Stimulated activated CD8-positive, alpha-beta memory T cell treated with anti-CD3 and anti-CD28 coated beads, Interleukin-15, amount 100 ng/mL, for 24 hours (primary cell): Measurements from ENCODE around the gene XRN1.
"Not testable (repeated sequence)": the region's sequence is repeated elsewhere in the genome, so short reads cannot be mapped to it uniquely, and the experiment has no call there.

Source experiments
- DNase-seq: peaks from one replicate; pipeline ENCODE4 v3.0.0-alpha.2; 2020; ENCODE audit warnings: low read depth

XRN1 gene

DNA sequence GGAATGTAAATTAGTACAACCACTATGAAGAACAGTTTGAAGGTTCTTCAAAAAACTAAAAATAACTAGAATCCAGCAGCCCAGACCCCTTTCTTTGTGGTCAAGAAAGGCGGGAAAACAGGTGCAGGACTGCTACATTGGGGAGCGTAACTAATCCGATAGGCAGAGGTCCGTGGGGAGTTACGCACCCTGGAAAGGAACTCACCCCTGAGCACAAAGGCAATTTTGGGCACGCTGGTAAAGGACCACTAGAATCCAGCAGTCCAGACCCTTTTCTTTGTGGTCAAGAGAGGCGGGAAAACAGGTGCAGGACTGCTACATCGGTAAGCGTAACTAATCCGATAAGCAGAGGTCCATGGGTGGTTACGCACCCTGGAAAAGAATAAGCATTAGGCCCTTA, 9.7 kb downstream of the XRN1 start:
- not testable (repeated sequence) for DNase-seq

DNA sequence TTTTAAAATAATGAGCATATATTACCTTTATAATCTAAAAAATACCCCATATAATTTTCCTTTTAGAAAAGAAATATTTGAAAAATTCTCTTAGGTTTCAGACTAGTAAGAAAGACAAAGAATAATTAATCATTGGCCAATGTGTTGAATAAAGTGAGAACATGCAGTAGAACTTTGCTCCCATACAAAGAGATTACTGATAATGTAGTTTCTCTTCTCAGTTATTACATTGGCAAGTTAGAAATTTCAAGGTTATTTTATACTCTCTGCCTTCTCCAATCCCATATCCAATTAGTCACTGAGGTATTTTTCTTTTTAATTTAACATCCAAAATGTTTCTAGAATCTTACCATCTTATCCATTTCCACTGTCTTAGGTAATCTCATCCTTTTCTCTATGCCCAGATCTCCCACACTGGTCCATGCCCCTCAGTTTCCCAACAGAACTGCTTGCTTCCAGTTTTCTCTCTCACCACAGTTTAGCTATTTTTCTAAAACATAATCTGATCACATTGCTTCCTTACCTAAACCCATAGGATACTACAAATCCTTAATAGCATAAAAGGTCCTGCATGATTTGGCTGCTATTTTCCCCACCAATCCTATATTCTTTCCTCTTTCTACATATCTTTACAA, 10.8 kb downstream of the XRN1 start:
- DNase-seq: no peak

DNA sequence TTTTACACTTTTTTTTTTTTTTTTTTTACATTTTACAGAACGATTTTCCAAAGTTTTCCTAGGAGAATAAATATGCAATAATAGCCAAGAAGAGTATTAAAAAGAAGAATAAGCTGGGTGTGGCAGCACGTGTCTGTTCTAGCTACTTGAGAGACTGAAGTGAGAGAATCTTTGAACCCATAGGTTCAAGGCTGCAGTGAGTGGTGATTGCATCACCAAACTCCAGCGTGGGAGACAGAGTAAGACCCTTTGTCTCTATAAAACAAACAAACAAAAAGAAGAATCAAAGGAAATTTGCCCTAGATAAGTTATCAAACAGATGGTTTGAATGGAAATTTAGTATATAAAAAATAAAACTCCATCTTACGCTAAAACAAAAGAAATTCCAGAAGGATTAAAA, 13.3 kb downstream of the XRN1 start:
- no peak for DNase-seq

DNA sequence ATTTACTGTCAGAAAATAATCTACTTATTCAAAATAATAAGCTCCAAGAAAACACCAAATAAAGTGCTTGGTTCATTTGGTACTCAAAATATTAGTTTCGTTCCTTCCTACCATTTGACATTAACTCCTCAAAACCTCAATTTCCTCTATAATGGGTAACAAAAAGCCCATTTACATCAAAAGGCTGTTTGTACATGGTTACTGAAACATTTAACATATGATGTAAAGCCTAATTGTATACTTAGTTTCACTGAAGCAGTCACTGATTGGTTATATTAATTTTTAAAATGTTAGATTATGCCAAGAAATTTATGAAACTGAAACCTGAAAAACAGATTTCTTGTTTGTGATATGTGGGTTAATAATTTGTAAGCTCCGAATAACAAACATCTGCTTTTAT, 14.7 kb downstream of the XRN1 start:
- no peak for DNase-seq

DNA sequence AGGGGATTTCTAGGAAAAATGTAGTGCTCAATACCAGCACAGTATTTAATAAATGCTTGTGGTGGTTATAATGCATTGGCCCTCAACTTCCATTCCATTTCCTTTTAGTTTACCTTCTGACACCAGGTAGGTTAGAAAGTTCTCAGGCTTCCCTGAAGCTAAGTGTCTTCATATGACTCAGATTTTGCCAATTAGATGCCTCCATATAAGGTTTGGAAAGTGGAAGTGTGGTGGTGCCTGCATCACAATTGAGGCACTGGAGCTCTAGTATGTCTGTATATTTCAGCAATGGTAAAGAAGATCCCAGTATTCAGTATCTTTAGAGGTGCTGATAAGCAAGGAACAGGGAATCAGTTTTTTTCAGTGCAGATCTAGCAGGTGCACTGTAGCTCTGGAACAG, 18.3 kb downstream of the XRN1 start:
- DNase-seq: no peak

GRCh38 chr3:142424754-142425153, 23.1 kb downstream of the XRN1 start:
- DNase-seq: no peak

- no peak for DNase-seq
Measured at GRCh38 chr3:142418926-142419592, 28.8 kb downstream of the XRN1 start.

GRCh38 chr3:142417302-142417701, 30.5 kb downstream of the XRN1 start:
- DNase-seq: no peak

DNA sequence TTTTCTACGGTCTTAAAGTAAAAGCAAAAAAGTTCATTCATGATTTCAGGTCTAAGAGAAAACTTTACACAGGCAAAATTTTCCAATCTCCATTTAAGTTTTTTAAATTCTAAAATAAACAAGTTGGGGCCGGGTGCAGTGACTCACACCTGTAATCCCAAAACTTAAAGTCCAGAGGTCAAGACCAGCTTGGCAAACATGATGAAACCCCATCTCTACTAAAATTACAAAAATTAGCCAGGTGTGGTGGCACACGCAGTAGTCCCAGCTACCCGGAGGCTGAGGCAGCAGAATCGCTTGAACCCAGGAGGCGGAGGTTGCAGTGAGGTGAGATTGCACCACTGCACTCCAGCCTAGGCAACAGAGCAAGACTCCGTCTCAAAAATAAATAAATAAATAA, 47.3 kb downstream of the XRN1 start:
- DNase-seq: not testable (repeated sequence)

- DNase-seq: no peak
Measured at GRCh38 chr3:142394921-142395622, 52.8 kb downstream of the XRN1 start.

GRCh38 chr3:142385078-142385477, 62.8 kb downstream of the XRN1 start:
- no peak for DNase-seq

DNA sequence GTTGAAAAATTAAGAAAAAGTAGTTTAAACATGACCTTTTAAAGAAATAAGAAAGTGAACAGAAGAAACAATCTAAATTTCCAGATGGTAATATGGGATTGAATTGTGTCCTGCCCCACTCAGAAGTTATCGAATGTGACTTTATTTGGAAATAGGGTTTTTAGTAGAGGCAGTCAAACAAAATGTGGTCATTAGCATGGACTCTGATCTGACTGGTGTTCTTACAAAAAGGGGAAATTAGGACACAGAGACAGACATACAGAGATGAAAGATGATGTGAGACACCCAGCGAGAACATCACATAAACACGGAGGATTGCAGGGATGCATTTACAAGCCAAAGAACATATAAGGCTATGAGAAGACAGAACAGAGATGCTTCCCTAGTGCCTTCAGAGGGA, 73.2 kb downstream of the XRN1 start:
- no peak for DNase-seq

GRCh38 chr3:142369576-142369975, 78.3 kb downstream of the XRN1 start:
- not testable (repeated sequence) for DNase-seq

DNA sequence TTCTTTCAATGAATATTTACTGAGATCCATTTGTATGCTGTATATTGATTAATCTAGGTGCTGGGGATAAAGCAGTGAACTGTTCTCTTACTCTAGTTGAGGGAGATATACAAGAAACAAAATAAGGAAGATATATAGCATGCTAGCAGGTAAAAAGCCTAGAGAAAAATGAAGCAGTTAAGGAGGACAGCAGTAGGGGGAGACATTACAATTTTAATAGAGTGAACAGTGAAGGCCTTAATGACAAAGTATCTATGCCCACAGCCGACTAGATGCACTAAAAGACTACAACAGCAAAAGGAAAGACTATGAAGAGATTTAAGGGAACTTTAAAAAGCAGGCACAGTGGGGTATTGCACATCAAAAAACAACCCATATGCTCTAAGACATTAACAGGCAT, 81.4 kb downstream of the XRN1 start:
- DNase-seq: no peak

DNA sequence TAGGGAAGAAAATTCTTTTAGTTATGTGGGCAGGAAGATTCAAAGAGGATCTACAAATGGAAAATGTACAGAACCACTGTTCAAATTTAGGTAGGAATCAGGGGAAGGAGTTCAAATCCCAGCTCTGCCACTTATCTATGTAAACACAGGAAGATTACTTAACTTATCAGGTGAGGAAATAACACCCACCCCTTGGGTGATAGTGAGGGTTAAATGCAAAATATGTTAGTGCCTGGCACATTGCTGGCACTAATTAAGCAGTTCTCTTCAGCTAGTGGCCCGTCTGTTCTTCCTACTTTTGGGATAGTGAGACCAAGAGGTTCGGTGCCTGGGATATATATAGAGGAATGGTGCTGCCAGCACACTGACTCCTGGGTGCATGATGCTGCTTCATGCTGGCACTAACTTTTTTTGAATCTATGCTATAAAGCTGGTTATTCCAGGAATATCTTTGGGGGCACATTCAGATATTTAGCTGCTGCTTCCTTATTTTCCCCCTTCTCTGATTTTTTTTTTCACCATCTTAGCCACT, 83.8 kb downstream of the XRN1 start:
- DNase-seq: no peak

GRCh38 chr3:142363433-142363832, 84.4 kb downstream of the XRN1 start:
- DNase-seq: not testable (repeated sequence)

DNA sequence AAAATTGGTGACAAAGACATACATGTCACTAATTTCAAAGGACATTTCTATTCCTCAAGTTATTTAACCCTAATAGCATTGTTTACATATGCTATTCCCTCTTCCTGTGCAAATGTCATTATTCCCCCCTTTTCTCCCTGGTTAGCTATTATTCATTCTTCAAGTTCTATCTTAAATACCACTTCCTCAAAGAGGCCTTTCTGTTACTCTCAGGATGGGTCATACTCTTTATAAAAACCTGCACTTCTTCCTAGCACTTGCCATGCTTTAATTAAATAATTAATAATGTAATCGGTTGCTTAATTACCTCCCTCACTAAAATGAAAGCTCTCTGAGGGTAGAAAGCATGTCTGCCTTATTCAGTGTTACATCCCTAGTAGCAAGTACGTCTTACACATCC, 88.5 kb downstream of the XRN1 start:
- DNase-seq: no peak

DNA sequence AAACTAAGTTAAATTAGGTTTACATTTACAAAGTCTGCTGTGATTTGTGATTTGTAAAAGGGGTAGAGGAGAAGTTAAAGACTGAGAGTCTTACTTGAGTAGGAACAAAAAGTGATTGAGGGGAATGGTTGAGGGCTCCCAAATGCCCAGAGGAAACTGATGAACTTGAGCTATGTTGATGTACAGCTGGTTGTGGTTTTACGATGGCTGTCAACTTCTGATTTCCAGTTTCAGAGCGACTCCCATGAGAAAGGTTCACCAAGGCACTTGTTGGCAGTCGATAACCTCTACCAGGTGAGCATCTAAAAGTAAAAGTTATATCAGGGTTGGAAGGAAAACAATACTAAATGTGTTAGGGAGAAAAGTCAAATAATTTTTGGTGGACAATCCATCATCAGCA, 91.0 kb downstream of the XRN1 start:
- no peak for DNase-seq

DNA sequence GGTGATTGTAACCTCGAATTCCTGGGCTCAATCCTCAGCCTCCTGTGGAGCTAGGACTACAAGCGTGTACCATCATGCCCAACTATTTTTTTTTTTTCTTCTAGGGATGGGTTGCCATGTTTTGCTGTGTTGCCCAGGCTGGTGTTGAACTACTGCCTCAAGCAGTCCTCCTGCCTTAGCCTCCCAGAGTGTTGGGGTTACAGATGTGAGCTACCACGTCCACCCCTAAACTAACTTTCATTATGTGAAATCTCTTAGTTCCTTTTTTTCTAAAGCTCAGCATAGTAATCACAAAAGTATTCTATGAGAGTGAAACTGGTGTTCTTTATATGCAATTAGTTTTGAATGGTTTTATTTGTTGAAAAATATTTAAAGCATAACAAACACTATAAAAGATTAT, 92.1 kb downstream of the XRN1 start:
- no peak for DNase-seq

GRCh38 chr3:142354076-142354475, 93.8 kb downstream of the XRN1 start:
- DNase-seq: no peak

GRCh38 chr3:142353571-142353970, 94.3 kb downstream of the XRN1 start:
- DNase-seq: no peak

GRCh38 chr3:142352698-142353097, 95.1 kb downstream of the XRN1 start:
- not testable (repeated sequence) for DNase-seq

GRCh38 chr3:142348460-142348859, 99.4 kb downstream of the XRN1 start:
- no peak for DNase-seq
